Endothelial cell of umbilical vein (primary cell): Measurements from ENCODE around the gene KDM3A. TPM values are rescaled to one million over a fixed set of nuclear protein-coding genes. Genes with fewer than 3 reads are reported as not detected.
A peak's percentile ranks its signal among the peaks of the same experiment; 100 is the strongest.

ENCODE experiments used
- BruUV-seq: library from RNA; stranded (reverse); fragments of 400-500 nt; replicated peaks from 2 replicates; lab custom pipeline; 2021; lab: Mats Ljungman, UMichigan
- CTCF ChIA-PET: fragments of 300-600, 350-600 bp; sonication (Branson Sonifier 250); formaldehyde crosslinking; loops from one replicate; lab custom pipeline; 2021; ENCODE audit warnings: antibody characterized with exemption, inconsistent platforms; lab: Charles Lee
- POLR2A ChIA-PET: fragments of 300-600, 350-600 bp; sonication (Branson Sonifier 250); formaldehyde crosslinking; loops from one replicate; lab custom pipeline; 2021; ENCODE audit warnings: antibody characterized with exemption, inconsistent platforms; lab: Charles Lee
- DNase-seq: peaks from one replicate; pipeline ENCODE4 v3.0.0-alpha.2; 2011; ENCODE audit warnings: low read depth, low spot score
- FAIRE-seq: peaks from 2 replicates; lab custom pipeline; 2011; peaks lifted over from hg19 to GRCh38; lab: Jason Lieb, UNC
- H2AFZ ChIP-seq: 2 replicates; pipeline ENCODE4 v1.6.0; 2012; ENCODE audit warnings: low read depth, low read length, control low read depth, inconsistent platforms
- H3K27ac ChIP-seq: 2 replicates; pipeline ENCODE4 v1.5.1; 2011; ENCODE audit warnings: low read depth, mild to moderate bottlenecking, control low read depth, low read length, moderate library complexity; ENCODE audit not compliant: insufficient read depth
- H3K27me3 ChIP-seq, 2 experiments: 2 replicates each; pipeline versions ENCODE4 v1.6.0 to v1.6.1; 2011; ENCODE audit warnings: low read length in 2 of 2, mixed read lengths in 1 of 2; ENCODE audit not compliant: control insufficient read depth in 2 of 2, insufficient read depth in 2 of 2
- H3K36me3 ChIP-seq, 2 experiments: 2 replicates in 1 of 2; 3 replicates in 1 of 2; pipeline ENCODE4 v1.5.1; 2011; ENCODE audit warnings: low read length in 2 of 2, mild to moderate bottlenecking in 1 of 2, moderate library complexity in 1 of 2; ENCODE audit not compliant: control insufficient read depth in 2 of 2, insufficient read depth in 2 of 2; ENCODE audit errors: extremely low read depth in 1 of 2
- H3K4me1 ChIP-seq: 3 replicates; pipeline ENCODE4 v1.5.1; 2011; ENCODE audit warnings: mild to moderate bottlenecking, low read length; ENCODE audit not compliant: control insufficient read depth, insufficient read depth; ENCODE audit errors: extremely low read depth
- H3K4me2 ChIP-seq: 2 replicates; pipeline ENCODE4 v1.6.1; 2011; ENCODE audit warnings: low read length, control low read depth, mixed read lengths; ENCODE audit not compliant: insufficient read depth
- H3K4me3 ChIP-seq, 3 experiments: fragments of 200-600 bp in 1 of 3; sonication (generic), shearing (Covaris generic) in 1 of 3; replicated peaks in 1 of 3; 2 replicates each; pipeline ENCODE4 v1.5.1; 2011 to 2016; ENCODE audit warnings: control low read depth in 3 of 3, low read length in 3 of 3, mild to moderate bottlenecking in 2 of 3, inconsistent platforms in 1 of 3, low read depth in 1 of 3, moderate library complexity in 1 of 3; ENCODE audit not compliant: insufficient read depth in 1 of 3
- H3K79me2 ChIP-seq: 2 replicates; pipeline ENCODE4 v1.6.0; 2012; ENCODE audit warnings: low read length, inconsistent platforms; ENCODE audit not compliant: control insufficient read depth, insufficient read depth
- H3K9ac ChIP-seq: replicated peaks from 2 replicates; pipeline ENCODE3; 2011; ENCODE audit warnings: low read length, control low read depth; ENCODE audit not compliant: insufficient read depth; ENCODE audit errors: extremely low read depth
- H3K9me1 ChIP-seq: replicated peaks from 3 replicates; pipeline ENCODE4 v1.6.0; 2011; ENCODE audit warnings: mild to moderate bottlenecking, low read length; ENCODE audit not compliant: control insufficient read depth, insufficient read depth; ENCODE audit errors: extremely low read depth
- H3K9me3 ChIP-seq: replicated peaks from 2 replicates; pipeline ENCODE4 v1.5.1; 2012; ENCODE audit warnings: low read length, inconsistent platforms; ENCODE audit not compliant: control insufficient read depth, insufficient read depth
- H4K20me1 ChIP-seq: replicated peaks from 2 replicates; pipeline ENCODE3; 2011; ENCODE audit warnings: mild to moderate bottlenecking, low read length; ENCODE audit not compliant: control insufficient read depth, insufficient read depth; ENCODE audit errors: extremely low read depth
- CTCF ChIP-seq, 2 donors: IDR thresholded peaks; 1 replicate in 1 of 2; 2 replicates in 1 of 2; pipeline ENCODE4 v1.5.1; 2011; ENCODE audit warnings: low read length in 2 of 2, mild to moderate bottlenecking in 2 of 2, moderate library complexity in 2 of 2, control low read depth in 1 of 2, inconsistent platforms in 1 of 2, low read depth in 1 of 2; ENCODE audit not compliant: insufficient read depth in 1 of 2; ENCODE audit errors: extremely low read depth in 1 of 2
- FOS ChIP-seq: IDR thresholded peaks from 2 replicates; pipeline ENCODE4 v1.6.1; 2011; ENCODE audit warnings: mild to moderate bottlenecking, low read length, moderate library complexity, borderline replicate concordance; ENCODE audit not compliant: insufficient read depth
- JUN ChIP-seq: IDR thresholded peaks from 2 replicates; pipeline ENCODE4 v1.6.1; 2011; ENCODE audit warnings: borderline replicate concordance, low read depth; ENCODE audit not compliant: insufficient read length, insufficient read depth
- dilution Hi-C: fragments of 300-500 bp; cut with MboI; formaldehyde crosslinking; loops from one replicate; pipeline ENCODE4 v1.15.0; 2019; ENCODE audit warnings: low sequenced_read_pairs; ENCODE audit not compliant: extremely low pct_ligation_motif_present
- intact Hi-C: fragments of 100-400 bp; cut with micrococcal nuclease; formaldehyde crosslinking; loops from one replicate; pipeline ENCODE4 v1.10.0; 2022
- polyA plus RNA-seq, 4 experiments: library from polyadenylated mRNA; depleted of rRNA in 3 of 4; stranded (reverse) in 3 of 4; unstranded in 1 of 4; fragments of >200 nt; gene quantifications; 2 replicates each; pipeline versions ENCODE4 v1.2.1 to v1.2.3, GENCODE V29; 2011 to 2012; ENCODE audit warnings: missing spikeins in 1 of 4
- total RNA-seq: library from RNA; stranded (reverse); gene quantifications from 2 replicates; pipeline ENCODE4 v1.2.3, GENCODE V29; 2021

KDM3A gene
- total and polyA plus RNA-seq, 2 donors (not counting 3 experiments of a cell fraction or from before 2014, with no cell fraction given), result 13.5 to 29.5 TPM

DNA sequence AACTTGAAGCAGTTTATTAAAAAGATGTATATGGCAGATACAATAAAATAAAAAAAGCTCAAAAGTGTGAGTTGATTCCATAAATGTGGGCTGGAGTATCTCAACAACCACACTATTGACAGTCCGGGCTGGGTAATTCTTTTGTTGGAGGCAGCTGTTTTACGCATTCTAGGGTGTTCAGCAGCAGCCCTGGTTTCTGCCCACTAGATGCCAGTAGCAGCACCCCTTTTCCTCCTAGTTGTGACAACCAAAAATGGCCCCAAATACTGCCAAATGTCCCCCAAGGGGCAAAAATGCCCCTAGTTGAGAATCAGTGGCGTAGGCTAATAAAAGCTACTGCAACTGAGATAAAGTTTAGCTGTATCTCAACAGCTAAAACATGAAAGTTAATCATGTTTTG, 77.3 kb downstream of the KDM3A start:
- DNase-seq, result peak; percentile 31
- H3K4me3 ChIP-seq, result no peak overlapping the region

More for the DNA sequence above, 77.3 kb downstream of the KDM3A start:
- POLR2A ChIA-PET, result no interaction called here
- peaks cover 3% of the 10 kb centered on the region for H3K9me3 ChIP-seq
- H2AFZ ChIP-seq, result no peak overlapping the region
- no peaks in the 10 kb centered on the region for H4K20me1 ChIP-seq
- H3K36me3 ChIP-seq, result no peaks in the 10 kb centered on the region
- no peaks in the 10 kb centered on the region for H3K4me1 ChIP-seq
- no peak overlapping the region for H3K27ac ChIP-seq
- peak; percentile 27 to 50 for TF ChIP-seq CTCF (IDR thresholded peaks at IDR 0.05; ENCODE audit: extremely low read depth in 1 of 2, insufficient read depth in 1 of 2, low read depth in 1 of 2, low read length in 2 of 2)
- no peak for TF ChIP-seq JUN
- no peak for TF ChIP-seq FOS
- dilution Hi-C loops (no loop called here), intact Hi-C loops (no loop called here)
- CTCF ChIA-PET, result interaction anchor here (0.6 to 1.8 kb wide), 7 partner anchors 9 to 246 kb away, joined by 3 to 6 read pairs (median 3); no protein-coding TSS in a partner anchor
- H3K9ac ChIP-seq, result no peak overlapping the region
- BruUV-seq, result no TSS peak
- no peaks in the 10 kb centered on the region for H3K27me3 ChIP-seq
- no peak overlapping the region for H3K4me2 ChIP-seq
- no peaks in the 10 kb centered on the region for H3K9me1 ChIP-seq
- FAIRE-seq, result no peak
- H3K79me2 ChIP-seq, result no peaks in the 10 kb centered on the region
